ENCODE results near the gene SPIRE1.

The SPIRE1 gene

GRCh38 chr18:12398625-12399024, 259.3 kb downstream of the SPIRE1 start:
- Histone ChIP-seq H3K79me2 (ENCODE audit: insufficient read depth, low read length) (no peaks in the 10 kb centered on the region), H3F3A (ENCODE audit: insufficient read depth) (no peaks in the 10 kb centered on the region), H3K36me3 (ENCODE audit: low read length) (no peaks in the 10 kb centered on the region), H3K9me3 (ENCODE audit: insufficient read depth, low read length) (no peaks in the 10 kb centered on the region), H3K27me3 (ENCODE audit: low read length) (no peaks in the 10 kb centered on the region), H3K9ac (ENCODE audit: low read length) (no peak overlapping the region), H3K9me2 (replicated peaks; ENCODE audit: insufficient read depth, low read length) (no peaks in the 10 kb centered on the region), H3K4me2 (ENCODE audit: low read depth, low read length, poor library complexity, severe bottlenecking) (no peak overlapping the region), H2AFZ (ENCODE audit: low read depth, low read length, severe bottlenecking) (no peak overlapping the region), H4K20me1 (ENCODE audit: low read depth, low read length) (no peaks in the 10 kb centered on the region), H3K4me3 (ENCODE audit: insufficient read depth, low read length, poor library complexity, severe bottlenecking) (no peak overlapping the region), H3K27ac (ENCODE audit: low read depth, low read length) (no peak overlapping the region)
- TF ChIP-seq CTCF (IDR thresholded peaks at IDR 0.05; ENCODE audit: insufficient read depth, low read length, poor library complexity, severe bottlenecking) (no peak), EZH2phosphoT487 (conservative IDR thresholded peaks at IDR 0.05; ENCODE audit: low read length) (no peak)

GRCh38 chr18:12397793-12398192, 260.1 kb downstream of the SPIRE1 start:
- Histone ChIP-seq H3K27me3 (ENCODE audit: low read length) (no peaks in the 10 kb centered on the region), H3K9ac (ENCODE audit: low read length) (no peak overlapping the region), H3F3A (ENCODE audit: insufficient read depth) (no peaks in the 10 kb centered on the region), H3K9me2 (replicated peaks; ENCODE audit: insufficient read depth, low read length) (no peaks in the 10 kb centered on the region), H4K20me1 (ENCODE audit: low read depth, low read length) (no peaks in the 10 kb centered on the region), H3K79me2 (ENCODE audit: insufficient read depth, low read length) (no peaks in the 10 kb centered on the region), H3K27ac (ENCODE audit: low read depth, low read length) (no peak overlapping the region), H3K36me3 (ENCODE audit: low read length) (no peaks in the 10 kb centered on the region), H2AFZ (ENCODE audit: low read depth, low read length, severe bottlenecking) (no peak overlapping the region), H3K9me3 (ENCODE audit: insufficient read depth, low read length) (no peaks in the 10 kb centered on the region), H3K4me2 (ENCODE audit: low read depth, low read length, poor library complexity, severe bottlenecking) (no peak overlapping the region), H3K4me3 (ENCODE audit: insufficient read depth, low read length, poor library complexity, severe bottlenecking) (no peak overlapping the region)
- no peak for TF ChIP-seq EZH2phosphoT487 (conservative IDR thresholded peaks at IDR 0.05; ENCODE audit: low read length)
- TF ChIP-seq CTCF (IDR thresholded peaks at IDR 0.05; ENCODE audit: insufficient read depth, low read length, poor library complexity, severe bottlenecking): no peak

GRCh38 chr18:12397254-12397653, 260.7 kb downstream of the SPIRE1 start:
- Histone ChIP-seq H3K9me2 (replicated peaks; ENCODE audit: insufficient read depth, low read length) (no peaks in the 10 kb centered on the region), H3K4me2 (ENCODE audit: low read depth, low read length, poor library complexity, severe bottlenecking) (no peak overlapping the region), H3K9ac (ENCODE audit: low read length) (no peak overlapping the region), H3F3A (ENCODE audit: insufficient read depth) (no peaks in the 10 kb centered on the region), H3K4me3 (ENCODE audit: insufficient read depth, low read length, poor library complexity, severe bottlenecking) (no peak overlapping the region), H3K9me3 (ENCODE audit: insufficient read depth, low read length) (no peaks in the 10 kb centered on the region), H3K27ac (ENCODE audit: low read depth, low read length) (no peak overlapping the region), H3K36me3 (ENCODE audit: low read length) (no peaks in the 10 kb centered on the region), H3K79me2 (ENCODE audit: insufficient read depth, low read length) (no peaks in the 10 kb centered on the region), H4K20me1 (ENCODE audit: low read depth, low read length) (no peaks in the 10 kb centered on the region), H3K27me3 (ENCODE audit: low read length) (no peaks in the 10 kb centered on the region), H2AFZ (ENCODE audit: low read depth, low read length, severe bottlenecking) (no peak overlapping the region)
- TF ChIP-seq EZH2phosphoT487 (conservative IDR thresholded peaks at IDR 0.05; ENCODE audit: low read length) (no peak), CTCF (IDR thresholded peaks at IDR 0.05; ENCODE audit: insufficient read depth, low read length, poor library complexity, severe bottlenecking) (no peak)
